Liver (tissue), 9 donors: ENCODE results near the gene KIN. TPM values are rescaled to one million over a fixed set of nuclear protein-coding genes. Genes with fewer than 3 reads are reported as not detected.

Experiments used
- DNase-seq: peaks from one replicate; pipeline ENCODE4 v3.0.0-alpha.2; 2017; ENCODE audit warnings: low spot score
- H3K27ac ChIP-seq, 2 donors: one replicate each; pipeline ENCODE4 v1.7.0; 2013; ENCODE audit warnings: inconsistent platforms in 2 of 2, low read length in 2 of 2, control low read depth in 1 of 2, low read depth in 1 of 2, mild to moderate bottlenecking in 1 of 2
- H3K27me3 ChIP-seq, 4 donors: one replicate each; pipeline versions ENCODE4 v1.6.1 to v1.7.0; 2013; ENCODE audit warnings: low read length in 3 of 4, inconsistent platforms in 1 of 4, mild to moderate bottlenecking in 1 of 4, moderate library complexity in 1 of 4; ENCODE audit not compliant: control insufficient read depth in 4 of 4, insufficient read depth in 4 of 4
- H3K36me3 ChIP-seq, 4 donors: one replicate each; pipeline versions ENCODE4 v1.6.1 to v1.7.0; 2013; ENCODE audit warnings: low read length in 3 of 4, mild to moderate bottlenecking in 3 of 4, low read depth in 1 of 4, moderate library complexity in 1 of 4; ENCODE audit not compliant: control insufficient read depth in 4 of 4, insufficient read depth in 3 of 4
- H3K4me1 ChIP-seq, 4 donors: one replicate each; pipeline versions ENCODE4 v1.6.1 to v1.7.0; 2013; ENCODE audit warnings: low read length in 3 of 4, mild to moderate bottlenecking in 3 of 4, moderate library complexity in 1 of 4; ENCODE audit not compliant: control insufficient read depth in 4 of 4, insufficient read depth in 4 of 4
- H3K4me3 ChIP-seq, 3 donors: one replicate each; pipeline versions ENCODE4 v1.6.1 to v1.7.0; 2013; ENCODE audit warnings: low read length in 3 of 3, control low read depth in 1 of 3, low read depth in 1 of 3, mild to moderate bottlenecking in 1 of 3
- H3K9ac ChIP-seq, 2 donors: one replicate each; pipeline ENCODE4 v1.7.0; 2013; ENCODE audit warnings: low read length in 2 of 2, mild to moderate bottlenecking in 2 of 2, moderate library complexity in 2 of 2, control low read depth in 1 of 2, low read depth in 1 of 2
- H3K9me3 ChIP-seq, 4 donors: one replicate each; pipeline versions ENCODE4 v1.6.1 to v1.7.0; 2013; ENCODE audit warnings: low read length in 3 of 4; ENCODE audit not compliant: control insufficient read depth in 4 of 4
- EGR1 ChIP-seq, 2 donors: IDR thresholded peaks; 2 replicates each; pipeline ENCODE4 v1.6.1; 2016 to 2018; ENCODE audit warnings: antibody characterized with exemption in 2 of 2, low read depth in 2 of 2
- FOXA1 ChIP-seq: IDR thresholded peaks from 2 replicates; pipeline ENCODE4 v1.6.1; 2016; ENCODE audit warnings: antibody characterized with exemption
- FOXA2 ChIP-seq: IDR thresholded peaks from 2 replicates; pipeline ENCODE4 v1.6.1; 2016; ENCODE audit warnings: antibody characterized with exemption
- GABPA ChIP-seq, 2 donors: IDR thresholded peaks in 1 of 2; conservative IDR thresholded peaks in 1 of 2; 2 replicates each; pipeline ENCODE4 v1.6.1; 2016; ENCODE audit warnings: antibody characterized with exemption in 2 of 2, mild to moderate bottlenecking in 1 of 2, moderate library complexity in 1 of 2
- HNF4G ChIP-seq: IDR thresholded peaks from 2 replicates; pipeline ENCODE4 v1.6.1; 2016; ENCODE audit warnings: antibody characterized with exemption
- JUND ChIP-seq, 2 donors: IDR thresholded peaks; 2 replicates each; pipeline ENCODE4 v1.6.1; 2016; ENCODE audit warnings: antibody characterized with exemption in 2 of 2
- NR2F2 ChIP-seq: IDR thresholded peaks from 2 replicates; pipeline ENCODE4 v1.6.1; 2016; ENCODE audit warnings: antibody characterized with exemption
- RAD21 ChIP-seq, 2 donors: IDR thresholded peaks; 2 replicates each; pipeline ENCODE4 v1.6.1; 2016; ENCODE audit warnings: antibody characterized with exemption in 2 of 2, mild to moderate bottlenecking in 2 of 2
- REST ChIP-seq: IDR thresholded peaks from 2 replicates; pipeline ENCODE4 v1.6.1; 2016; ENCODE audit warnings: antibody characterized with exemption, mild to moderate bottlenecking
- RXRA ChIP-seq, 2 donors: IDR thresholded peaks; 2 replicates each; pipeline ENCODE4 v1.6.1; 2017 to 2018; ENCODE audit warnings: antibody characterized with exemption in 2 of 2, mild to moderate bottlenecking in 1 of 2
- SP1 ChIP-seq: IDR thresholded peaks from 2 replicates; pipeline ENCODE4 v1.6.1; 2018; ENCODE audit warnings: antibody characterized with exemption, mild to moderate bottlenecking
- TAF1 ChIP-seq: conservative IDR thresholded peaks from 2 replicates; pipeline ENCODE4 v1.6.1; 2016; ENCODE audit warnings: antibody characterized with exemption, mild to moderate bottlenecking
- YY1 ChIP-seq: IDR thresholded peaks from 2 replicates; pipeline ENCODE4 v1.6.1; 2016; ENCODE audit warnings: antibody characterized with exemption, mild to moderate bottlenecking
- WGBS: extraction: QIAGEN DNeasy Blood & Tissue Kit; methylation state at CpG from one replicate; pipeline ENCODE4 v1.1.7; 2013; 5-methylcytosine and 5-hydroxymethylcytosine counted together
- polyA plus RNA-seq, 2 donors: library from polyadenylated mRNA; stranded (reverse) in 1 of 2; unstranded in 1 of 2; fragments of 200-250 nt in 1 of 2; fragments of >200 nt in 1 of 2; fragmentation: Nextera tagmentation in 1 of 2; extraction: Ambion mirVana in 1 of 2; gene quantifications; one replicate each; pipeline versions ENCODE4 v1.2.1 to v1.2.3, GENCODE V29; 2013 to 2015
- total RNA-seq, 2 donors: library from RNA; depleted of rRNA; stranded (reverse); fragments of >200 nt; gene quantifications; one replicate each; pipeline ENCODE4 v1.2.3, GENCODE V29; 2014
- TF ChIP-seq, protein P1 (sequence below): IDR thresholded peaks from 2 replicates; pipeline ENCODE4 v1.6.1; 2016; ENCODE audit warnings: antibody characterized with exemption
- TF ChIP-seq, protein P2 (sequence below): IDR thresholded peaks from 2 replicates; pipeline ENCODE4 v1.6.1; 2016; ENCODE audit warnings: antibody characterized with exemption
- TF ChIP-seq, protein P3 (sequence below): IDR thresholded peaks from 2 replicates; pipeline ENCODE4 v1.6.1; 2016; ENCODE audit warnings: antibody characterized with exemption
- TF ChIP-seq, protein P4 (sequence below): fragments of 150-350 bp; IDR thresholded peaks from 2 replicates; pipeline ENCODE4 v1.5.1; 2017; ENCODE audit warnings: improper control_type of control experiment, low read depth, low read length; ENCODE audit not compliant: missing input control
- donor health status: healthy.
- donor health status: healthy.
- donor health status: healthy.
- donor health status: healthy.
- donor health status: healthy.

KIN gene
- total and polyA plus RNA-seq, 4 donors = 2.4 to 3.8 (median 3.1) TPM

DNA sequence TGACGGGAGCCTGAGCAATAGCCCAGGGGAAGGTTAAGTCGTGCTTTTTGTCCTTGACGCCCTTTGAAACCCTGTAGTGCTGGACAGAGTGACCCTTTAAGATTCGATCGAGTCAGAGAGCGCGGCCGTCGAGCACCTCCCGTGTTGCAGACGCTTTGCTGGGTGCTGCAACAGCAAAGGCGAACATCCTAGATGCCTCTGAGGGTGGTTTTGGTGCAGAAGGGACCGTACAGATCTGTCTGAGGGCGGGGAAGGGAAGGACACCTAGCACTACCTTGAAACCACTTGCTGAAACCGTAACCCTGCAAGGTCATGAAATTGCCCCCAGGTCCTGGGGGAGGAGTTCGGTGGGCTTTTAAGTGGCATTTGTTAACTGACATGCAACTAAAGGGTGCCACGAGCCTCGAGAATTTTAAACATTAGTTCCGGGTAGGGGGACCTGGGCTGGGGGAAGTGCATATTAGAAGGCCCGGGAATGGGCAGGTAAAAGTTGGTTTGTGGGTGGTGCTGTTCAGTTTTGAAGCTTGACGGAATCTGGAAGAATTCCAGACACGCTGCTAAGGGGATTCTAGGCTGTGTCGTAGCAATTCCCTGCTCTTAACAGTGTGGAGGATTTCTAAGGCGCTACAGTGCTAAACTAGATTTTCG lies 970 bp upstream of the KIN start:
- Histone ChIP-seq H3K36me3 (peaks cover 0 to 4% (median 1%) of the 10 kb centered on the region in 4 donors), H3K4me1 (peaks cover 14 to 37% (median 26%) of the 10 kb centered on the region in 4 donors), H3K9me3 (no peaks in the 10 kb centered on the region), H3K9ac (peak overlapping the region; percentile 76 to 96), H3K27me3 (no peaks in the 10 kb centered on the region), H3K4me3 (peak overlapping the region; percentile 78 to 99 (median 96)), H3K27ac (peak overlapping the region; percentile 78 to 88)
- 2% methylated on average over 25 of the region's 25 CpGs for WGBS
- TF ChIP-seq, protein P1, sequence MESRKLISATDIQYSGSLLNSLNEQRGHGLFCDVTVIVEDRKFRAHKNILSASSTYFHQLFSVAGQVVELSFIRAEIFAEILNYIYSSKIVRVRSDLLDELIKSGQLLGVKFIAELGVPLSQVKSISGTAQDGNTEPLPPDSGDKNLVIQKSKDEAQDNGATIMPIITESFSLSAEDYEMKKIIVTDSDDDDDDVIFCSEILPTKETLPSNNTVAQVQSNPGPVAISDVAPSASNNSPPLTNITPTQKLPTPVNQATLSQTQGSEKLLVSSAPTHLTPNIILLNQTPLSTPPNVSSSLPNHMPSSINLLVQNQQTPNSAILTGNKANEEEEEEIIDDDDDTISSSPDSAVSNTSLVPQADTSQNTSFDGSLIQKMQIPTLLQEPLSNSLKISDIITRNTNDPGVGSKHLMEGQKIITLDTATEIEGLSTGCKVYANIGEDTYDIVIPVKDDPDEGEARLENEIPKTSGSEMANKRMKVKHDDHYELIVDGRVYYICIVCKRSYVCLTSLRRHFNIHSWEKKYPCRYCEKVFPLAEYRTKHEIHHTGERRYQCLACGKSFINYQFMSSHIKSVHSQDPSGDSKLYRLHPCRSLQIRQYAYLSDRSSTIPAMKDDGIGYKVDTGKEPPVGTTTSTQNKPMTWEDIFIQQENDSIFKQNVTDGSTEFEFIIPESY = no peak
- peak; percentile 0 for TF ChIP-seq SP1
- no peak for TF ChIP-seq FOXA2
- DNase-seq = no peak

DNA sequence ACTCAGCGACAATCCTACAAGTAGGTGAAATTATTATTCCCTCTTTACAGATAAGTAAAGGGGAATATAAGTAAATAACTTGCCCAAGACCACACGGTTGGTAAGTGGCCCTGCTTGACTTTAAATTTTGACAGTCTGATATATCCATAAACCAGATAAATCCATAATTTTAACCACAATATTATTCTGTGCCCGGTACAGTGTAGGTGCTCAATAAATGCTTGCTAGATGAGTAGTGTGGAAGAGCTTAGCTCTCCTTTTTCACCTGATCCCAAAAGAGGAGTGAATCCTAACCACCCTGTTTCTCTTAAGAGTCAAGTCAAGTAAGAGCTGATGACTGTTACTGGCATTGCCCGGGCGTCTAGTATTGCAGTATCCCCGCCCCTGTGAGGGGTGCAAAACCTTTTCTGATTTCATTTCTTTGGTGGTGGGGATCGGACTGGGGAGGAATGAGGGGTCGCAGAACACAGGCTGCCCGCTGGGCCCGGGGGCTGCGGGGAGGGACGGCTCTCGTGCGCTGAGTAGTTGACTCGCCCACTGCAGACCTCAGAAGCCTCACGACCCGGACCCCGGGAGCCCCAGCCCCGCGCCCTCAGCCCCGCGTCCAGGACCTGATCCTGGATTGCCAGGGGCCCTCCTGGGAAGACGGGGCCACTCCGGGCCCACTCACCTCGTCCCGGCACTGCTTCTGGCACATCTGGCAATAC lies 490 bp downstream of the KIN start:
- H3K27me3 ChIP-seq = no peaks in the 10 kb centered on the region
- TF ChIP-seq, protein P1 = no peak
- no peak for TF ChIP-seq JUND (IDR thresholded peaks at IDR 0.05)
- 3% methylated on average over 26 of the region's 26 CpGs for WGBS
- no peak for DNase-seq
- H3K4me1 ChIP-seq = peaks cover 14 to 35% (median 22%) of the 10 kb centered on the region in 4 donors
- peak overlapping the region; percentile 78 to 99 (median 96) for H3K4me3 ChIP-seq
- H3K27ac ChIP-seq = peak overlapping the region in 1 of 2 donors; percentile 44
- peak overlapping the region; percentile 89 to 92 for H3K9ac ChIP-seq
- no peaks in the 10 kb centered on the region for H3K9me3 ChIP-seq
- peaks cover 0 to 2% (median 1%) of the 10 kb centered on the region in 4 donors for H3K36me3 ChIP-seq

DNA sequence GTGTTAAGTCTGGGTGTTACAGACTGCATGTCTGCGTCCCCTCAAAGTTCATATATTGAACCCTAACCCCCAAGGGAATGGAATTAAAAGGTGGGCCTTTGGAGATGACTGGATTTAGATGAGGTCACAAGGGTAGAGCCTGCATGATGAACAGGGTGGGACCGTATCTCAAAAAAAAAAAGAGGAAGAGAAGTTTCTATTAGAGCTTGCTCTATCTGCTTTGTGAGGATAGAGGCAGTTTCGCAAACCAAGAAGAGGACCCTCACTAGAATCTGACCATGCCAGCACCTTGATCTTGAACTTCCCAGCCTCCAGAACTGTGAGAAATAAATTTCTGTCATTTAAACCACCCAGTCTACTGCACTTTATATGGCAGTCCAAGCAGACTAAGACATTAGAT lies 1.4 kb downstream of the KIN start:
- DNase-seq = no peak
- no peaks in the 10 kb centered on the region for H3K9me3 ChIP-seq
- no peak overlapping the region for H3K27ac ChIP-seq
- H3K36me3 ChIP-seq = peaks cover 0 to 2% (median 0%) of the 10 kb centered on the region in 4 donors
- H3K4me3 ChIP-seq = peak overlapping the region in 2 of 3 donors; percentile 78 to 99
- peaks cover 14 to 32% (median 22%) of the 10 kb centered on the region in 4 donors for H3K4me1 ChIP-seq
- no peak overlapping the region for H3K9ac ChIP-seq
- no peaks in the 10 kb centered on the region for H3K27me3 ChIP-seq
- 88% methylated on average over 3 of the region's 3 CpGs for WGBS
- TF ChIP-seq, protein P2, sequence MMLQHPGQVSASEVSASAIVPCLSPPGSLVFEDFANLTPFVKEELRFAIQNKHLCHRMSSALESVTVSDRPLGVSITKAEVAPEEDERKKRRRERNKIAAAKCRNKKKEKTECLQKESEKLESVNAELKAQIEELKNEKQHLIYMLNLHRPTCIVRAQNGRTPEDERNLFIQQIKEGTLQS = no peak
- TF ChIP-seq YY1 (no peak), REST (no peak), RAD21 (IDR thresholded peaks at IDR 0.05) (no peak), FOXA1 (no peak), RXRA (IDR thresholded peaks at IDR 0.05) (no peak), HNF4G (no peak), EGR1 (IDR thresholded peaks at IDR 0.05; ENCODE audit: low read depth in 2 of 2) (no peak), SP1 (no peak), TAF1 (no peak), GABPA (IDR thresholded peaks at IDR 0.05 in 1 of 2, conservative IDR thresholded peaks at IDR 0.05 in 1 of 2) (no peak), NR2F2 (no peak)
- TF ChIP-seq, protein P3, sequence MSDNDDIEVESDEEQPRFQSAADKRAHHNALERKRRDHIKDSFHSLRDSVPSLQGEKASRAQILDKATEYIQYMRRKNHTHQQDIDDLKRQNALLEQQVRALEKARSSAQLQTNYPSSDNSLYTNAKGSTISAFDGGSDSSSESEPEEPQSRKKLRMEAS = no peak
- TF ChIP-seq, protein P4, sequence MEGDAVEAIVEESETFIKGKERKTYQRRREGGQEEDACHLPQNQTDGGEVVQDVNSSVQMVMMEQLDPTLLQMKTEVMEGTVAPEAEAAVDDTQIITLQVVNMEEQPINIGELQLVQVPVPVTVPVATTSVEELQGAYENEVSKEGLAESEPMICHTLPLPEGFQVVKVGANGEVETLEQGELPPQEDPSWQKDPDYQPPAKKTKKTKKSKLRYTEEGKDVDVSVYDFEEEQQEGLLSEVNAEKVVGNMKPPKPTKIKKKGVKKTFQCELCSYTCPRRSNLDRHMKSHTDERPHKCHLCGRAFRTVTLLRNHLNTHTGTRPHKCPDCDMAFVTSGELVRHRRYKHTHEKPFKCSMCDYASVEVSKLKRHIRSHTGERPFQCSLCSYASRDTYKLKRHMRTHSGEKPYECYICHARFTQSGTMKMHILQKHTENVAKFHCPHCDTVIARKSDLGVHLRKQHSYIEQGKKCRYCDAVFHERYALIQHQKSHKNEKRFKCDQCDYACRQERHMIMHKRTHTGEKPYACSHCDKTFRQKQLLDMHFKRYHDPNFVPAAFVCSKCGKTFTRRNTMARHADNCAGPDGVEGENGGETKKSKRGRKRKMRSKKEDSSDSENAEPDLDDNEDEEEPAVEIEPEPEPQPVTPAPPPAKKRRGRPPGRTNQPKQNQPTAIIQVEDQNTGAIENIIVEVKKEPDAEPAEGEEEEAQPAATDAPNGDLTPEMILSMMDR = no peak
